Measurements from ENCODE around the gene HINFP. TPM values are rescaled to one million over a fixed set of nuclear protein-coding genes. Genes with fewer than 3 reads are reported as not detected.

HINFP gene
- total RNA-seq, 4 donors from 2014 or later = 7.0 to 33.2 (median 13.9) TPM

GRCh38 chr11:119118946-119119345 lies 2.4 kb upstream of the HINFP start:
- H3K27ac ChIP-seq = no peak overlapping the region
- H3K4me1 ChIP-seq = peaks cover 13 to 22% (median 18%) of the 10 kb centered on the region in 3 donors
- 96 to 100% methylated on average over 1 of the region's 1 CpG for WGBS, 2 donors
- peaks cover 8 to 46% (median 10%) of the 10 kb centered on the region in 3 donors for H3K36me3 ChIP-seq
- TF ChIP-seq CTCF (IDR thresholded peaks at IDR 0.05) = no peak
- no peaks in the 10 kb centered on the region for H3K9me3 ChIP-seq
- no peaks in the 10 kb centered on the region for H3K27me3 ChIP-seq
- H3K4me3 ChIP-seq = no peak overlapping the region
- intact Hi-C loops (cut with DNase I) = no loop called here
- no peak for DNase-seq

- 15 to 19% methylated on average over 5 of the region's 5 CpGs for WGBS, 2 donors
- Histone ChIP-seq H3K36me3 (peaks cover 6 to 42% (median 9%) of the 10 kb centered on the region in 3 donors), H3K9me3 (no peaks in the 10 kb centered on the region), H3K4me1 (peaks cover 13 to 22% (median 22%) of the 10 kb centered on the region in 3 donors), H3K27me3 (no peaks in the 10 kb centered on the region), H3K27ac (peak overlapping the region; percentile 82 to 92 (median 86)), H3K4me3 (peak overlapping the region; percentile 73 to 81 (median 80))
- intact Hi-C loops (cut with DNase I) = no loop called here
- TF ChIP-seq CTCF (IDR thresholded peaks at IDR 0.05) (no peak), POLR2A (IDR thresholded peaks at IDR 0.05) (no peak)
- DNase-seq = no peak
These were observed 757 bp upstream of the HINFP start for GRCh38 chr11:119120639-119121007.

- DNase-seq = no peak
- H3K9me3 ChIP-seq = no peaks in the 10 kb centered on the region
- peak overlapping the region; percentile 73 to 81 (median 80) for H3K4me3 ChIP-seq
- TF ChIP-seq CTCF (IDR thresholded peaks at IDR 0.05) = no peak
- TF ChIP-seq POLR2A (IDR thresholded peaks at IDR 0.05) = no peak
- H3K36me3 ChIP-seq = peaks cover 6 to 34% (median 9%) of the 10 kb centered on the region in 3 donors
- H3K27ac ChIP-seq = peak overlapping the region; percentile 82 to 92 (median 89)
- 0% methylated on average over 11 to 20 of the region's 20 CpGs for WGBS, 2 donors
- intact Hi-C loops (cut with DNase I) = no loop called here
- H3K27me3 ChIP-seq = no peaks in the 10 kb centered on the region
- H3K4me1 ChIP-seq = peaks cover 16 to 33% (median 27%) of the 10 kb centered on the region in 3 donors
These were observed 388 bp downstream of the HINFP start for GRCh38 chr11:119121811-119122124.

- TF ChIP-seq POLR2A (IDR thresholded peaks at IDR 0.05) (no peak), CTCF (IDR thresholded peaks at IDR 0.05) (no peak)
- intact Hi-C loops (cut with DNase I) = no loop called here
- DNase-seq = no peak
- H3K27ac ChIP-seq = no peak overlapping the region
- WGBS, 2 donors = 83 to 91% methylated on average over 5 to 6 of the region's 6 CpGs
- H3K4me1 ChIP-seq = peaks cover 11 to 31% (median 23%) of the 10 kb centered on the region in 3 donors
- no peaks in the 10 kb centered on the region for H3K9me3 ChIP-seq
- peaks cover 5 to 60% (median 10%) of the 10 kb centered on the region in 3 donors for H3K36me3 ChIP-seq
- H3K27me3 ChIP-seq = no peaks in the 10 kb centered on the region
- H3K4me3 ChIP-seq = no peak overlapping the region
These were observed 4.4 kb downstream of the HINFP start for GRCh38 chr11:119125821-119126220.

GRCh38 chr11:119126675-119127268 lies 5.4 kb downstream of the HINFP start:
- TF ChIP-seq POLR2A (IDR thresholded peaks at IDR 0.05) (no peak), CTCF (IDR thresholded peaks at IDR 0.05) (no peak)
- H3K36me3 ChIP-seq = peaks cover 14 to 69% (median 20%) of the 10 kb centered on the region in 3 donors
- H3K4me3 ChIP-seq = no peak overlapping the region
- no peaks in the 10 kb centered on the region for H3K9me3 ChIP-seq
- H3K4me1 ChIP-seq = peaks cover 10 to 28% (median 22%) of the 10 kb centered on the region in 3 donors
- intact Hi-C loops (cut with DNase I) = no loop called here
- peak overlapping the region in 2 of 4 donors; percentile 11 to 50 for H3K27ac ChIP-seq
- no peaks in the 10 kb centered on the region for H3K27me3 ChIP-seq
- 41 to 53% methylated on average over 3 to 5 of the region's 5 CpGs for WGBS, 2 donors
- no peak for DNase-seq
